OCI-LY1 (cell line): Measurements from ENCODE around the gene ZNF22.
"Not testable (repeated sequence)": the region's sequence is repeated elsewhere in the genome, so short reads cannot be mapped to it uniquely, and the experiment has no call there.

Source experiments
- H2AFZ ChIP-seq: fragments of 200-600 bp; sonication (generic), shearing (Covaris generic); 2 replicates; pipeline ENCODE4 v1.6.0; 2014; ENCODE audit warnings: antibody characterized with exemption, mild to moderate bottlenecking, low read length
- H3F3A ChIP-seq: fragments of 200-600 bp; sonication (generic), shearing (Covaris generic); 2 replicates; pipeline ENCODE4 v1.6.0; 2014; ENCODE audit warnings: mild to moderate bottlenecking, antibody characterized with exemption, low read length, moderate library complexity; ENCODE audit not compliant: insufficient read depth
- H3K27ac ChIP-seq: fragments of 200-600 bp; sonication (generic); 2 replicates; pipeline ENCODE4 v1.5.1; 2014; ENCODE audit warnings: low read length, mixed run types, mild to moderate bottlenecking, low read depth; ENCODE audit not compliant: poor library complexity, severe bottlenecking
- H3K27me3 ChIP-seq: fragments of 200-600 bp; sonication (generic); 2 replicates; pipeline ENCODE4 v1.6.0; 2014; ENCODE audit warnings: antibody characterized with exemption, mild to moderate bottlenecking, low read length, moderate library complexity; ENCODE audit not compliant: insufficient read depth
- H3K36me3 ChIP-seq: fragments of 200-600 bp; sonication (generic); 2 replicates; pipeline ENCODE4 v1.6.1; 2014; ENCODE audit warnings: mild to moderate bottlenecking, antibody characterized with exemption, low read length, moderate library complexity, mixed read lengths; ENCODE audit not compliant: insufficient read depth
- H3K4me1 ChIP-seq: fragments of 200-600 bp; sonication (generic); 2 replicates; pipeline ENCODE4 v1.5.1; 2014; ENCODE audit warnings: mild to moderate bottlenecking, low read length, moderate library complexity; ENCODE audit not compliant: insufficient read depth, severe bottlenecking
- H3K4me2 ChIP-seq: fragments of 200-600 bp; sonication (generic), shearing (Covaris generic); 2 replicates; pipeline ENCODE4 v1.6.1; 2014; ENCODE audit warnings: low read length
- H3K4me3 ChIP-seq: fragments of 200-600 bp; sonication (generic); 2 replicates; pipeline ENCODE4 v1.5.1; 2014; ENCODE audit warnings: low read length, low read depth, mild to moderate bottlenecking, mixed read lengths; ENCODE audit not compliant: poor library complexity, severe bottlenecking
- H3K79me2 ChIP-seq: fragments of 200-600 bp; shearing (Covaris generic); 2 replicates; pipeline ENCODE4 v1.6.1; 2016; ENCODE audit warnings: mixed run types, low read length, mixed read lengths; ENCODE audit not compliant: insufficient read depth
- H3K9ac ChIP-seq: fragments of 200-600 bp; sonication (generic), shearing (Covaris generic); 2 replicates; pipeline ENCODE4 v1.6.1; 2014; ENCODE audit warnings: mild to moderate bottlenecking, low read length, mixed read lengths
- H3K9me2 ChIP-seq: fragments of 200-600 bp; sonication (generic), shearing (Covaris generic); 2 replicates; pipeline ENCODE4 v1.6.1; 2014; ENCODE audit warnings: low read depth, mild to moderate bottlenecking, low read length, mixed read lengths
- H3K9me3 ChIP-seq: fragments of 200-600 bp; shearing (Covaris generic); 2 replicates; pipeline ENCODE4 v1.6.1; 2014; ENCODE audit warnings: low read length, mixed read lengths
- H4K20me1 ChIP-seq: fragments of 200-600 bp; sonication (generic), shearing (Covaris generic); 2 replicates; pipeline ENCODE4 v1.6.0; 2016; ENCODE audit warnings: mild to moderate bottlenecking, low read length; ENCODE audit not compliant: insufficient read depth
- EZH2 ChIP-seq: fragments of 200-600 bp; sonication (generic), shearing (Covaris generic); IDR thresholded peaks from 2 replicates; pipeline ENCODE4 v1.8.0; 2017; ENCODE audit warnings: borderline replicate concordance, mixed run types, mild to moderate bottlenecking, antibody characterized with exemption, low read length, moderate library complexity, mixed read lengths
- TF ChIP-seq, protein P1 (sequence below): fragments of 200-600 bp; sonication (generic), shearing (Covaris generic); IDR thresholded peaks from 2 replicates; pipeline ENCODE4 v1.5.1; 2017; ENCODE audit warnings: mild to moderate bottlenecking, antibody characterized with exemption, low read length, moderate library complexity, mixed read lengths

Gene ZNF22

DNA sequence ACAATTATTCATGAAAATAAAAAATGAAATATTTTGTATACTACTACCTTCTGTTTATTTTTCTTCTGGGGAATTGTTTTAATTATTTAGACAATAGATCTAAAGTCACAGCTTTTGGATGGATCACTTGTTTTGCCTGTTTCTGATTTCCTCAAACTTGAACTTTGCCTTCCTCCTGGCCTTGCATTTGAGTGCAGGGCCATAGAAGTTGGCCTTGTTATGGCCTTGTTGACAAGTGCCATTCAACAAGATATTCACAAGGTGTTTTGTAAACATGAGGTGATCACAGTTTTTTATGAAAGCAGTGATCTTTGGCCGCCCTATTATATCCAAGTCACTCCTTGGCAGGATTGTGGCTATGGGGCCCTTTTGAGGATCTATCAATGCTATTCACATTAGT lies 4.6 kb downstream of the ZNF22 start:
- peaks cover 23% of the 10 kb centered on the region for H3K9me3 ChIP-seq
- peaks cover 11% of the 10 kb centered on the region; the same call in 1 of the 2 replicates for H3K79me2 ChIP-seq
- no peaks in the 10 kb centered on the region for H3F3A ChIP-seq
- peaks cover 16% of the 10 kb centered on the region for H3K4me1 ChIP-seq
- H3K36me3 ChIP-seq = peaks cover 39% of the 10 kb centered on the region
- H3K4me3 ChIP-seq = no peak overlapping the region
- H3K27ac ChIP-seq = no peak overlapping the region
- H3K4me2 ChIP-seq = no peak overlapping the region
- H4K20me1 ChIP-seq = no peaks in the 10 kb centered on the region
- H2AFZ ChIP-seq = no peak overlapping the region
- TF ChIP-seq, protein P1, sequence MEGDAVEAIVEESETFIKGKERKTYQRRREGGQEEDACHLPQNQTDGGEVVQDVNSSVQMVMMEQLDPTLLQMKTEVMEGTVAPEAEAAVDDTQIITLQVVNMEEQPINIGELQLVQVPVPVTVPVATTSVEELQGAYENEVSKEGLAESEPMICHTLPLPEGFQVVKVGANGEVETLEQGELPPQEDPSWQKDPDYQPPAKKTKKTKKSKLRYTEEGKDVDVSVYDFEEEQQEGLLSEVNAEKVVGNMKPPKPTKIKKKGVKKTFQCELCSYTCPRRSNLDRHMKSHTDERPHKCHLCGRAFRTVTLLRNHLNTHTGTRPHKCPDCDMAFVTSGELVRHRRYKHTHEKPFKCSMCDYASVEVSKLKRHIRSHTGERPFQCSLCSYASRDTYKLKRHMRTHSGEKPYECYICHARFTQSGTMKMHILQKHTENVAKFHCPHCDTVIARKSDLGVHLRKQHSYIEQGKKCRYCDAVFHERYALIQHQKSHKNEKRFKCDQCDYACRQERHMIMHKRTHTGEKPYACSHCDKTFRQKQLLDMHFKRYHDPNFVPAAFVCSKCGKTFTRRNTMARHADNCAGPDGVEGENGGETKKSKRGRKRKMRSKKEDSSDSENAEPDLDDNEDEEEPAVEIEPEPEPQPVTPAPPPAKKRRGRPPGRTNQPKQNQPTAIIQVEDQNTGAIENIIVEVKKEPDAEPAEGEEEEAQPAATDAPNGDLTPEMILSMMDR = no peak
- no peak for TF ChIP-seq EZH2
- H3K9ac ChIP-seq = no peak overlapping the region
- H3K27me3 ChIP-seq = no peaks in the 10 kb centered on the region
- H3K9me2 ChIP-seq = no peaks in the 10 kb centered on the region

DNA sequence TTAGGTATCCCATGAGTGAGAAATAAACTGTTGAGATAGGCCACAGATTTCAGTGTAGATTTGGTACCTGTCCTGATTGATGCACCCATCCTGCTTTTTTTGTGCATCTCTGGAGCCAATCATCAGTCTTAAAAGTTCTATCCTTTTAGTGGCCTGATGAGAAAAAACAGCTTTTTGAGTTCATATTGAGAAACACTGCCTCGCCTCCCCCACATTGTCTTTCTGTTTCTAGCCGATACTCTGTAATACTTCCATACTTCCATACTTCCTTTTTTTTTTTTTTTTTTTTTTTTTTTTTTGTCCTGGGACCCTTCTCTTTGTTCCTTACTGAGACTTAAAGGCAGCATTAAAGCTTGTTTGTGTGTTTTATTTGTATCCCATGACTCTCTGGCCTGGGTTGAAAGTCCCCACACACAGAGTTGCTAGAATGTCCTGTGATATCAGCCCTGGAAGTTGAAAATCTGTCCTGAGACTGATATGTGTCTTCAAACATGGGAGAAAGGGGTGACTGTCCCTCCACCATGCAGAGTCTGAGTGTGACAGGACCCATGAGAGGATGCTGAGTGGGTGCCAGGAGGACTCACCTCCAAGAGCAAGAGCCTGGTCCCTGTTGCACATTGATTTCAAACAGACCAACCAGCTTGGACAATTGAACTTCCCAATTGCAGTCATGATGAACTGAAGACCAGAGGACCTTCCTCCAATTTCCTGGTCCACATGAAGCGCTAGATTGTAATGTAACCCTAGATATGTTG lies 5.7 kb downstream of the ZNF22 start:
- Histone ChIP-seq H3K9me3 (peaks cover 23% of the 10 kb centered on the region), H3K4me2 (no peak overlapping the region), H3K4me3 (no peak overlapping the region), H3K27me3 (no peaks in the 10 kb centered on the region), H3K79me2 (peaks cover 11% of the 10 kb centered on the region; the same call in 1 of the 2 replicates), H2AFZ (no peak overlapping the region), H3K36me3 (peaks cover 39% of the 10 kb centered on the region), H3F3A (no peaks in the 10 kb centered on the region), H3K9me2 (no peaks in the 10 kb centered on the region), H3K27ac (no peak overlapping the region), H4K20me1 (no peaks in the 10 kb centered on the region), H3K9ac (no peak overlapping the region), H3K4me1 (peaks cover 8% of the 10 kb centered on the region)
- TF ChIP-seq EZH2 = no peak
- TF ChIP-seq, protein P1 = no peak

DNA sequence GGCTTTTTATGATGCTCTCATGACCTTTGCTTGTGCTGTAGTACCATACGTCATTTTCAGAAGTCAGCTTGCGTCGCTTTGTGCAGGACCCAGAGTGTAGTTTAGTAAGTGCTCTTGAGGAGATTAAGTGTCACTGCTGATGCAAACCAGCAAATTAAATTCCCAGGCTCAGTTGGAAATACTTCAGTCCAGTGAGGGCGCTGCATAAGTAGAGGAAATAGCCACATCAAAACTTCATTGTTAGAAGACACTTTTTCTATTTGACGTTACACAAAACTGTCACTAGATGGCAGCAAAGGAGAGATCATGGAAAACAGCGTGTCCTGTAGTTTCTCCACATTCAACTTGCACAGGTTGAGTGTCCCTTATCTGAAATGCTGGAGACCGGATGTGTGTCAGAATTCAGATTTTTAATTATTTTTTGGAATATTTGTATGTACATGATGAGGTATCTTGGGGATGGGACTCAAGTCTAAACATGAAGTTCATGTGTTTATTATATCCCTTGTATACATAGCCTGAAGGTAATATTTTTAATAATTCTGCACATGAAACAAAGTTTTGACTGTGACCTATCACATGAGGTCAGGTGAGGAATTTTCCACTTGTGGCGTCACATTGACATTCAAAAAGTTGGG lies 7.9 kb downstream of the ZNF22 start:
- Histone ChIP-seq H3K4me2 (no peak overlapping the region), H3K9me3 (peaks cover 11% of the 10 kb centered on the region)

DNA sequence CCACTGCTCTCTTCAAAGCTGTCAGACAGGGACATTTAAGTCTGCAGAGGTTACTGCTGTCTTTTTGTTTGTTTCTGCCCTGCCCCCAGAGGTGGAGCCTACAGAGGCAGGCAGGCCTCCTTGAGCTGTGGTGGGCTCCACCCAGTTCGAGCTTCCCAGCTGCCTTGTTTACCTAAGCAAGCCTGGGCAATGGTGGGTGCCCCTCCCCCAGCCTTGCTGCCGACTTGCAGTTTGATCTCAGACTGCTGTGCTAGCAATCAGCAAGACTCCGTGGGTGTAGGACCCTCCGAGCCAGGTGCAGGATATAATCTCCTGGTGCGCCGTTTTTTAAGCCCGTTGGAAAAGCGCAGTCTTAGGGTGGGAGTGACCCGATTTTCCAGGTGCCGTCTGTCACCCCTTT lies 13.8 kb downstream of the ZNF22 start:
- not testable (repeated sequence) for H3K27me3 ChIP-seq, H3K79me2 ChIP-seq, H3K4me1 ChIP-seq, H3K4me2 ChIP-seq, H3F3A ChIP-seq, H2AFZ ChIP-seq, H3K36me3 ChIP-seq, H3K9ac ChIP-seq, H3K27ac ChIP-seq, H3K9me3 ChIP-seq, H3K9me2 ChIP-seq, H3K4me3 ChIP-seq, H4K20me1 ChIP-seq

More for the DNA sequence above, 7.9 kb downstream of the ZNF22 start:
- Histone ChIP-seq H3K36me3 (peaks cover 20% of the 10 kb centered on the region), H3K4me1 (no peaks in the 10 kb centered on the region), H3F3A (no peaks in the 10 kb centered on the region), H3K27me3 (no peaks in the 10 kb centered on the region), H2AFZ (no peak overlapping the region), H3K9me2 (no peaks in the 10 kb centered on the region), H3K9ac (no peak overlapping the region), H3K4me3 (no peak overlapping the region), H3K79me2 (no peaks in the 10 kb centered on the region), H3K27ac (no peak overlapping the region), H4K20me1 (no peaks in the 10 kb centered on the region)
- TF ChIP-seq, protein P1 = peak; percentile 93
- TF ChIP-seq EZH2 = no peak
